Astrocyte (in vitro differentiated cells and primary cell): ENCODE measurements around the gene HECTD2. TPM values are rescaled to one million over a fixed set of nuclear protein-coding genes. Genes with fewer than 3 reads are reported as not detected.

Experiments used
- DNase-seq: peaks from one replicate; pipeline ENCODE4 v3.0.0-alpha.2; 2010; ENCODE audit warnings: low read depth
- FAIRE-seq: peaks from 2 replicates; lab custom pipeline; 2011; peaks lifted over from hg19 to GRCh38; lab: Jason Lieb, UNC
- H2AFZ ChIP-seq: 2 replicates; pipeline ENCODE4 v1.6.0; 2012; ENCODE audit warnings: low read depth, low read length, inconsistent platforms
- H3K27ac ChIP-seq: 2 replicates; pipeline ENCODE4 v1.5.1; 2011; ENCODE audit warnings: low read depth, low read length, inconsistent platforms
- H3K27me3 ChIP-seq: 2 replicates; pipeline ENCODE4 v1.6.0; 2011; ENCODE audit warnings: low read length, inconsistent platforms; ENCODE audit not compliant: insufficient read depth
- H3K36me3 ChIP-seq: 2 replicates; pipeline ENCODE4 v1.5.1; 2011; ENCODE audit warnings: low read length, inconsistent platforms; ENCODE audit not compliant: insufficient read depth
- H3K4me1 ChIP-seq: 2 replicates; pipeline ENCODE4 v1.5.1; 2011; ENCODE audit warnings: low read length, inconsistent platforms; ENCODE audit not compliant: insufficient read depth
- H3K4me2 ChIP-seq: 2 replicates; pipeline ENCODE4 v1.6.0; 2012; ENCODE audit warnings: low read length, inconsistent platforms
- H3K4me3 ChIP-seq: 2 replicates; pipeline ENCODE4 v1.5.1; 2011; ENCODE audit warnings: low read depth, mild to moderate bottlenecking, low read length, inconsistent platforms; ENCODE audit not compliant: insufficient read depth
- H3K79me2 ChIP-seq: 2 replicates; pipeline ENCODE4 v1.6.0; 2012; ENCODE audit warnings: mild to moderate bottlenecking, low read length, inconsistent platforms; ENCODE audit not compliant: insufficient read depth
- H3K9ac ChIP-seq: 2 replicates; pipeline ENCODE4 v1.6.0; 2012; ENCODE audit warnings: mild to moderate bottlenecking, low read length, inconsistent platforms
- H3K9me3 ChIP-seq: 2 replicates; pipeline ENCODE4 v1.5.1; 2012; ENCODE audit warnings: low read depth, mild to moderate bottlenecking, low read length, inconsistent platforms; ENCODE audit not compliant: insufficient read depth
- H4K20me1 ChIP-seq: 2 replicates; pipeline ENCODE4 v1.6.0; 2012; ENCODE audit warnings: low read length, inconsistent platforms; ENCODE audit not compliant: insufficient read depth
- H3K27ac Mint-ChIP-seq: one replicate; pipeline ENCODE4 v1.8.0; 2021; ENCODE audit warnings: mild to moderate bottlenecking, mixed read lengths; ENCODE audit not compliant: unreplicated experiment
- H3K27me3 Mint-ChIP-seq: one replicate; pipeline ENCODE4 v1.8.0; 2021; ENCODE audit warnings: low read depth, mixed read lengths; ENCODE audit not compliant: unreplicated experiment
- H3K36me3 Mint-ChIP-seq: one replicate; pipeline ENCODE4 v1.8.0; 2021; ENCODE audit warnings: low read depth, mixed read lengths; ENCODE audit not compliant: unreplicated experiment
- H3K4me1 Mint-ChIP-seq: one replicate; pipeline ENCODE4 v1.8.0; 2021; ENCODE audit warnings: low read depth, mixed read lengths; ENCODE audit not compliant: unreplicated experiment
- H3K4me3 Mint-ChIP-seq: one replicate; pipeline ENCODE4 v1.8.0; 2021; ENCODE audit warnings: mild to moderate bottlenecking, moderate library complexity, mixed read lengths; ENCODE audit not compliant: unreplicated experiment
- H3K9me3 Mint-ChIP-seq: one replicate; pipeline ENCODE4 v1.8.0; 2021; ENCODE audit warnings: mild to moderate bottlenecking, mixed read lengths; ENCODE audit not compliant: unreplicated experiment
- EZH2 ChIP-seq: IDR thresholded peaks from 2 replicates; pipeline ENCODE4 v1.6.1; 2012; ENCODE audit warnings: mild to moderate bottlenecking, low read length, inconsistent platforms; ENCODE audit not compliant: insufficient read depth
- total RNA-seq: library from RNA; stranded (reverse); gene quantifications from 2 replicates; pipeline ENCODE4 v1.2.1, GENCODE V29; 2021
- TF ChIP-seq, protein P1 (sequence below): IDR thresholded peaks from 2 replicates; pipeline ENCODE4 v1.5.1; 2011; ENCODE audit warnings: low read depth, mild to moderate bottlenecking, inconsistent platforms, low read length, moderate library complexity; ENCODE audit not compliant: insufficient read depth

Gene HECTD2
- total RNA-seq, 1 donor from 2014 or later = 11.9 TPM

DNA sequence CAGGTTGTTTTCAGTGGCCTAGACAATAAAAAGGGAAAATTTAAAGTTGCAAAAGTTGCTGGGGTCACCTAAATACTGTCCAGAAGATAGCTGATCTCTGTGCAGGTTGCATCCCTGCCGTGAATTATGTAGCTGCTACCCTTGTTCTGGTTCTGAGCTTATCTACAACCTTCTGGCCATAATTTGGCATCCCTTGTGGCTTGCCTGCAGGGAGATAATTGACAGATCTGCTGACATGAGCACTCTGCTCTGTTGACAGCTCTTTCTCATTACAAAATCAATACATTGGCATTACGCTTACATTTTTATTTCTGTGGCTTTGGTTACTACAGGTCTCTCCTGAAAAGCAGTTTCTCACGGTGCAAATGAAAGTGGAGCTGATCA is 29.3 kb upstream of the HECTD2 start:
- no peaks in the 10 kb centered on the region for H3K27me3 ChIP-seq
- H3K4me3 ChIP-seq = no peak overlapping the region
- no peak for FAIRE-seq
- H3K79me2 ChIP-seq = no peaks in the 10 kb centered on the region
- Mint-ChIP-seq H3K9me3 (peaks cover 10% of the 10 kb centered on the region), H3K4me3 (no peak overlapping the region), H3K27me3 (peaks cover 9% of the 10 kb centered on the region), H3K27ac (no peak overlapping the region), H3K4me1 (peaks cover 11% of the 10 kb centered on the region), H3K36me3 (peaks cover 3% of the 10 kb centered on the region)
- TF ChIP-seq, protein P1, sequence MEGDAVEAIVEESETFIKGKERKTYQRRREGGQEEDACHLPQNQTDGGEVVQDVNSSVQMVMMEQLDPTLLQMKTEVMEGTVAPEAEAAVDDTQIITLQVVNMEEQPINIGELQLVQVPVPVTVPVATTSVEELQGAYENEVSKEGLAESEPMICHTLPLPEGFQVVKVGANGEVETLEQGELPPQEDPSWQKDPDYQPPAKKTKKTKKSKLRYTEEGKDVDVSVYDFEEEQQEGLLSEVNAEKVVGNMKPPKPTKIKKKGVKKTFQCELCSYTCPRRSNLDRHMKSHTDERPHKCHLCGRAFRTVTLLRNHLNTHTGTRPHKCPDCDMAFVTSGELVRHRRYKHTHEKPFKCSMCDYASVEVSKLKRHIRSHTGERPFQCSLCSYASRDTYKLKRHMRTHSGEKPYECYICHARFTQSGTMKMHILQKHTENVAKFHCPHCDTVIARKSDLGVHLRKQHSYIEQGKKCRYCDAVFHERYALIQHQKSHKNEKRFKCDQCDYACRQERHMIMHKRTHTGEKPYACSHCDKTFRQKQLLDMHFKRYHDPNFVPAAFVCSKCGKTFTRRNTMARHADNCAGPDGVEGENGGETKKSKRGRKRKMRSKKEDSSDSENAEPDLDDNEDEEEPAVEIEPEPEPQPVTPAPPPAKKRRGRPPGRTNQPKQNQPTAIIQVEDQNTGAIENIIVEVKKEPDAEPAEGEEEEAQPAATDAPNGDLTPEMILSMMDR = no peak
- no peak for TF ChIP-seq EZH2
- peaks cover 26% of the 10 kb centered on the region for H3K4me1 ChIP-seq
- H4K20me1 ChIP-seq = no peaks in the 10 kb centered on the region
- no peak for DNase-seq
- H3K9ac ChIP-seq = no peak overlapping the region
- no peak overlapping the region for H3K27ac ChIP-seq
- no peaks in the 10 kb centered on the region for H3K36me3 ChIP-seq
- peak overlapping the region; percentile 30 for H3K4me2 ChIP-seq
- no peaks in the 10 kb centered on the region for H3K9me3 ChIP-seq
- no peak overlapping the region for H2AFZ ChIP-seq

DNA sequence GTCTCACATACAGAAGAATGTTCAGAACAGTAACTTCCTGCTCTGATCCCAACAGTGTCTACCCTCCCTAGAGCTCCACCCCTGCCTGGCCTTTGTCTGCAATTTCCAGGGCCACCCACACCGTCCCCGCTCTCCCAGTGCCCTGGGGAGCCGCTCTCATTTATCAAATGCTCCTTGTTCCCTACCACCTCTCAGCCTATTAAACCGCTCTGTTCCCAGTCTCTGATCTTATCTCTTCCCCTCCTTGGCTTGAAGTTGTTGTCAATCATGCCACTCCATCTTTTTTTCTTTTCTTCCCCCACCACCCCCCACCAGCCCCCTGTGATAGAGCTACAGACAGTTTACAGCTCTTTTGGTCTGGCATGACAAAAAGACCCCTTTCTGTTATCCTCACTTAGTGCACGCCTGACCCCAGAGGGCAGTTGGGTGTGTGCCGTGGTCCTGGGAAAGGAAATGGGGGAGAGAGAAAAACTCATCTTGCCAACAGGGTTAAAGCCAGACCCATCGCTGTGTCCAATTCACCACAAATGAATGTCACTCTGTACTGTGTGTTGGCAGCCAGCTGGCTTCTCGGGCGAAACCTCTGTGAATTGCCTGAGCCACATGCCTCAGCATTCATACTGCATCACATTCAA is 28.8 kb upstream of the HECTD2 start:
- no peak overlapping the region for H3K9ac ChIP-seq
- no peaks in the 10 kb centered on the region for H4K20me1 ChIP-seq
- H3K4me1 ChIP-seq = peaks cover 26% of the 10 kb centered on the region
- no peak overlapping the region for H2AFZ ChIP-seq
- H3K36me3 ChIP-seq = no peaks in the 10 kb centered on the region
- no peak overlapping the region for H3K27ac ChIP-seq
- Mint-ChIP-seq H3K9me3 (peaks cover 10% of the 10 kb centered on the region), H3K4me3 (no peak overlapping the region), H3K27me3 (peaks cover 12% of the 10 kb centered on the region), H3K36me3 (peaks cover 3% of the 10 kb centered on the region), H3K27ac (no peak overlapping the region), H3K4me1 (peaks cover 11% of the 10 kb centered on the region)
- FAIRE-seq (no peak), DNase-seq (peak; percentile 30)
- no peaks in the 10 kb centered on the region for H3K79me2 ChIP-seq
- no peak overlapping the region for H3K4me3 ChIP-seq
- H3K4me2 ChIP-seq = peak overlapping the region; percentile 30
- no peaks in the 10 kb centered on the region for H3K27me3 ChIP-seq
- H3K9me3 ChIP-seq = no peaks in the 10 kb centered on the region
- TF ChIP-seq, protein P1 = no peak
- TF ChIP-seq EZH2 = no peak

GRCh38 chr10:91385306-91386085 is 24.6 kb upstream of the HECTD2 start:
- no peaks in the 10 kb centered on the region for H3K36me3 ChIP-seq
- DNase-seq = no peak
- no peak overlapping the region for H3K9ac ChIP-seq
- H3K9me3 ChIP-seq = no peaks in the 10 kb centered on the region
- no peak overlapping the region for H3K4me3 ChIP-seq
- no peak overlapping the region for H3K27ac Mint-ChIP-seq
- FAIRE-seq = no peak
- H4K20me1 ChIP-seq = no peaks in the 10 kb centered on the region
- peaks cover 31% of the 10 kb centered on the region for H3K27me3 Mint-ChIP-seq
- H3K9me3 Mint-ChIP-seq = no peaks in the 10 kb centered on the region
- no peak overlapping the region for H2AFZ ChIP-seq
- H3K36me3 Mint-ChIP-seq = peaks cover 3% of the 10 kb centered on the region
- no peak for TF ChIP-seq EZH2
- TF ChIP-seq, protein P1 = no peak
- peaks cover 11% of the 10 kb centered on the region for H3K4me1 ChIP-seq
- H3K4me3 Mint-ChIP-seq = no peak overlapping the region
- H3K4me1 Mint-ChIP-seq = peaks cover 9% of the 10 kb centered on the region
- no peaks in the 10 kb centered on the region for H3K79me2 ChIP-seq
- H3K27ac ChIP-seq = no peak overlapping the region
- peaks cover 6% of the 10 kb centered on the region for H3K27me3 ChIP-seq
- no peak overlapping the region for H3K4me2 ChIP-seq
